Activated B cell treated with CpG ODN at 0.5 μM for 24 hours (primary cell): ENCODE data around the gene UFC1. TPM values are rescaled to one million over a fixed set of nuclear protein-coding genes. Genes with fewer than 3 reads are reported as not detected.

ENCODE experiments used
- ATAC-seq: fragments of 200-7000 bp; cut with Tn5 transposase; one replicate; pipeline ENCODE4 v1.10.0; 2021; ENCODE audit warnings: low read depth, mild to moderate bottlenecking, moderate library complexity
- CTCF ChIA-PET: fragments of 350-600 bp; sonication (Branson Sonifier 250); formaldehyde crosslinking; loops from one replicate; lab custom pipeline; 2021; ENCODE audit warnings: antibody characterized with exemption; lab: Charles Lee
- POLR2A ChIA-PET: fragments of 350-600 bp; sonication (Branson Sonifier 250); formaldehyde crosslinking; loops from one replicate; lab custom pipeline; 2021; ENCODE audit warnings: antibody characterized with exemption; lab: Charles Lee
- DNase-seq: peaks from one replicate; pipeline ENCODE4 v3.0.0; 2022
- H3K27ac Mint-ChIP-seq: one replicate; pipeline ENCODE4 v1.8.0; 2020; ENCODE audit warnings: mixed read lengths
- H3K27me3 Mint-ChIP-seq: one replicate; pipeline ENCODE4 v1.8.0; 2021; ENCODE audit warnings: mixed read lengths
- H3K36me3 Mint-ChIP-seq: one replicate; pipeline ENCODE4 v1.8.0; 2021; ENCODE audit warnings: low read depth, mixed read lengths
- H3K4me1 Mint-ChIP-seq: one replicate; pipeline ENCODE4 v1.8.0; 2021; ENCODE audit warnings: mixed read lengths
- H3K4me3 Mint-ChIP-seq: one replicate; pipeline ENCODE4 v1.8.0; 2020; ENCODE audit warnings: mild to moderate bottlenecking, mixed read lengths
- H3K9me3 Mint-ChIP-seq: one replicate; pipeline ENCODE4 v1.8.0; 2020; ENCODE audit warnings: mixed read lengths
- intact Hi-C: fragments of 100-400 bp; cut with micrococcal nuclease; formaldehyde crosslinking; loops from one replicate; pipeline ENCODE4 v1.15.1; 2024
- total RNA-seq: library from RNA; stranded (reverse); gene quantifications from 2 replicates; pipeline ENCODE4 v1.2.3, GENCODE V29; 2022
- TF ChIP-seq, protein P1 (sequence below): fragments of 200-600 bp; IDR thresholded peaks from one replicate; pipeline ENCODE4 v1.8.0; 2022; ENCODE audit warnings: antibody characterized with exemption, mild to moderate bottlenecking

UFC1 gene
- total RNA-seq = 107 and 127 TPM in 2 replicates

DNA sequence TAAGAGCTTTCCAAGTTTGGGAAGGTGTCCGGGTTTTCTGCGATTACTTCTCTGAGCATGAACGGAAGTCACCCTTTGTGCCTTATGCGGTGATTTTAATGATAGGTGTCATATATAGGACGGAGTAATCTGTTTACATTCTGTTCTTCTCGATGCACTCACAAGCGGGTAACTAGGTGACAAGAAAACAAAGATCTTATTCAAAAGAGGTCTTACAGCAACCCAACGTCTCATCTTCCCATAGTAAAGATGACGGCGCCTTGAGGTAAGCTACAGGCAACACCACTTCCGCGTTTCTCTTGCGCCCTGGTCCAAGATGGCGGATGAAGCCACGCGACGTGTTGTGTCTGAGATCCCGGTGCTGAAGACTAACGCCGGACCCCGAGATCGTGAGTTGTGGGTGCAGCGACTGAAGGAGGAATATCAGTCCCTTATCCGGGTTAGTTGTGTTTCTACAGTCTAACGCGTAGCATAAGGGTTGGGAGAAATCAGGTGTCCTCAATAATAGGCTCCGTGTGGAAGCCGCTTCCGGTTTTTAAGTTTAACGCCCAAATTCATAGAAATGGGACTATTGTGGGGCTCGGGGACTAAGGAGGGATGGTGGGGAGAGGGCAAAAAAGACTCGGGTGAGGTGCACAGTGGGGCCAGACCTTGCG is at the start of gene UFC1:
Gene UFC1, plus strand, starts transcription at position 297 of the 656 bp plus-strand sequence. Its CDS starts 20 bp downstream, at position 317.
- ATAC-seq = peak; percentile 94
- POLR2A ChIA-PET = interaction anchor here (0.6 to 3.3 kb wide), 20 partner anchors 9 to 710 kb away, joined by 4 to 34 read pairs (median 6); partner anchors contain the start of genes ARHGAP30, B4GALT3, DEDD and F11R

DNA sequence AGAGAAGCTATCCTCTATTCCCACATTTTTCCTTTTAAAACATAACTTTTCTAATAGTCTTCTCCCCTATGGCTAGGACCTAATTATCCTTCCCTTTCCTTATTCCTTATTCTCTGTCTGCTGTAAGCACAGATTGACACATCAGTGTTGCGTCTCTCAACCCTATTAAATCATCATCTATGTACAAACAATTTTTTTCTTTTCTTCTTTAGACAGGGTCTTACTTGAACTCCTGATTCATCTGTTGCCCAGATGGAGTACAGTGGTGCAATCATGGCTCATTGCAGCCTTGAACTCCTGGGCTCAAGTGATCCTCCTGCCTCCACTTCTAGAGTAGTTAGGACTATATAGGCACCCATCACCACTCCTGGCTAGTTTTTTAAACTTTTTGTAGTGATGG is 47.3 kb upstream of the UFC1 start:
- TF ChIP-seq, protein P1, sequence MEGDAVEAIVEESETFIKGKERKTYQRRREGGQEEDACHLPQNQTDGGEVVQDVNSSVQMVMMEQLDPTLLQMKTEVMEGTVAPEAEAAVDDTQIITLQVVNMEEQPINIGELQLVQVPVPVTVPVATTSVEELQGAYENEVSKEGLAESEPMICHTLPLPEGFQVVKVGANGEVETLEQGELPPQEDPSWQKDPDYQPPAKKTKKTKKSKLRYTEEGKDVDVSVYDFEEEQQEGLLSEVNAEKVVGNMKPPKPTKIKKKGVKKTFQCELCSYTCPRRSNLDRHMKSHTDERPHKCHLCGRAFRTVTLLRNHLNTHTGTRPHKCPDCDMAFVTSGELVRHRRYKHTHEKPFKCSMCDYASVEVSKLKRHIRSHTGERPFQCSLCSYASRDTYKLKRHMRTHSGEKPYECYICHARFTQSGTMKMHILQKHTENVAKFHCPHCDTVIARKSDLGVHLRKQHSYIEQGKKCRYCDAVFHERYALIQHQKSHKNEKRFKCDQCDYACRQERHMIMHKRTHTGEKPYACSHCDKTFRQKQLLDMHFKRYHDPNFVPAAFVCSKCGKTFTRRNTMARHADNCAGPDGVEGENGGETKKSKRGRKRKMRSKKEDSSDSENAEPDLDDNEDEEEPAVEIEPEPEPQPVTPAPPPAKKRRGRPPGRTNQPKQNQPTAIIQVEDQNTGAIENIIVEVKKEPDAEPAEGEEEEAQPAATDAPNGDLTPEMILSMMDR = no peak
- POLR2A ChIA-PET = interaction anchor here (0.9 kb wide), 1 partner anchor 9 kb away, joined by 4 read pairs; no protein-coding TSS in a partner anchor
- no peaks in the 10 kb centered on the region for H3K9me3 Mint-ChIP-seq
- no peaks in the 10 kb centered on the region for H3K27me3 Mint-ChIP-seq
- ATAC-seq (no peak), DNase-seq (no peak)
- no peak overlapping the region for H3K4me3 Mint-ChIP-seq
- H3K4me1 Mint-ChIP-seq = peaks cover 12% of the 10 kb centered on the region
- H3K27ac Mint-ChIP-seq = no peak overlapping the region
- intact Hi-C loops = no loop called here
- CTCF ChIA-PET = no interaction called here
- peaks cover 45% of the 10 kb centered on the region for H3K36me3 Mint-ChIP-seq

More for the DNA sequence above, at the start of gene UFC1:
- Mint-ChIP-seq H3K36me3 (peaks cover 29% of the 10 kb centered on the region), H3K27ac (peak within 1 kb of the TSS; percentile 100), H3K27me3 (no peaks in the 10 kb centered on the region), H3K4me3 (peak within 1 kb of the TSS; percentile 99), H3K4me1 (peaks cover 21% of the 10 kb centered on the region), H3K9me3 (no peaks in the 10 kb centered on the region)
- peak; percentile 66 for DNase-seq
- CTCF ChIA-PET = interaction anchor here (1.0 to 3.2 kb wide), 3 partner anchors 12 to 164 kb away, joined by 6 to 12 read pairs (median 7); partner anchors contain the start of gene PPOX
- TF ChIP-seq, protein P1 = no peak
- intact Hi-C loops = loop anchor here (1.0 kb wide), 4 partner anchors 12 to 85 kb away; partner anchors contain the start of genes ARHGAP30, DEDD and PPOX

DNA sequence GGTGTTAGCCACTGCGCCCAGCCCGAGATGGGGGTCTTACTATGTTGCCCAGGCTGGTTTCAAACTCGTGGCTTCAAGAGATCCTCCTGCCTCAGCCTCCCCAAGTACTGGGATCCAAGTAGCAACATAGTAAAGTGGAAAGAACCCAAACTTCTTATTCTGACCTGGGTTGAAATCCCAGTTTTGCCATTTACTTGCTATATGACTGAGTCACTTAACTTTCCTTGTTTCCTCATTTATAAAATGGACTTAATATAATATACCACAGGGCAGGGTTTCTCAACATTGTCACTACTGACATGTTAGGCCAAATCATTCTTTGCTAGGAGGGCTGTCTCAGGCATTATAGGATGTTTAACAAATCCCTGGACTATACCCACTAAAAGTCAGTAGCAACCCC is 42.7 kb upstream of the UFC1 start:
- peaks cover 36% of the 10 kb centered on the region for H3K36me3 Mint-ChIP-seq
- ATAC-seq (no peak), DNase-seq (no peak)
- intact Hi-C loops = no loop called here
- TF ChIP-seq, protein P1 = no peak
- ChIA-PET POLR2A (no interaction called here), CTCF (no interaction called here)
- H3K4me1 Mint-ChIP-seq = peaks cover 47% of the 10 kb centered on the region
- H3K27ac Mint-ChIP-seq = no peak overlapping the region
- no peaks in the 10 kb centered on the region for H3K27me3 Mint-ChIP-seq
- no peak overlapping the region for H3K4me3 Mint-ChIP-seq
- no peaks in the 10 kb centered on the region for H3K9me3 Mint-ChIP-seq

DNA sequence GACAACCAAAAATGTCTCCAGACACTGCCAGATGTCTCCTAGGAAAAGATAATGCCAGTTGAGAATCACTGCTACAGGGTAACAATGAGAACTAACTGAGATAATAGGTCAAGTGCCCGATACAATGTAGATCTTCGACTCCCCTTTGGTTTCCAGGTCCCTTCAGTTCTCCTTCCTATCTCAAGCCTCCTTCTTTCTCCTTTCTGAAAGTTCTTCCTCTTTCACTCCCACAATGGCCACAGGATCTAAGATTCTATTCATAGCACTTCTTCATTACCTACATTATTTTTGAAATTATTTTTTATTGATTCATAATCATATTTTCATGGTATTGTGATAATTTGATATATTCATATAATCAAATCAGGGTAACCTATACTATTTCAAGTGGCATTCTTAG is 42.3 kb upstream of the UFC1 start:
- Mint-ChIP-seq H3K27ac (no peak overlapping the region), H3K9me3 (no peaks in the 10 kb centered on the region), H3K36me3 (peaks cover 36% of the 10 kb centered on the region), H3K27me3 (no peaks in the 10 kb centered on the region), H3K4me3 (no peak overlapping the region), H3K4me1 (peaks cover 48% of the 10 kb centered on the region)
- ATAC-seq = no peak
- TF ChIP-seq, protein P1 = no peak
- DNase-seq = no peak
- ChIA-PET POLR2A (no interaction called here), CTCF (no interaction called here)
- intact Hi-C loops = no loop called here

DNA sequence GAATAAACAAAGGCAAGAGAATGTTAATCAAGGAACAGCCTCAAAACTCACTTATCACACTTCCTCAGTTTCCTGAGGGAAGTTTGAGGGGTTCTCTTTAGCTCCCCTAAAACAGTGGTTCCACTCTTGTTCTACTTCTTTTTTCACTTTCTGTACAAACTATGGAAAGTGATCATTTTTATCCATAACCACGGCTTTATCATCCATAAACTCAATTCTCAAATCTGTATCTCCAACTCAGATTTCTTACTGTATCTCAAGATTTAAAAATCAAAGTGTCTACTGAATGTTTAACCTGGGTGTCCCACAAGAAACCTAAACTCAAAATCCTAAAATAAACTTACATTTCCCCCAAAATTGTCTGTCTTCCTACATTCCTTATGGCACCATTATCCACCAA is 39.9 kb upstream of the UFC1 start:
- TF ChIP-seq, protein P1 = no peak
- POLR2A ChIA-PET = interaction anchor here (1.2 kb wide), 1 partner anchor 10 kb away, joined by 5 read pairs; no protein-coding TSS in a partner anchor
- no peak overlapping the region for H3K4me3 Mint-ChIP-seq

More for the DNA sequence above, 39.9 kb upstream of the UFC1 start:
- peaks cover 70% of the 10 kb centered on the region for H3K4me1 Mint-ChIP-seq
- H3K27ac Mint-ChIP-seq = no peak overlapping the region
- ATAC-seq = no peak
- intact Hi-C loops = no loop called here
- CTCF ChIA-PET = no interaction called here
- no peaks in the 10 kb centered on the region for H3K9me3 Mint-ChIP-seq
- no peak for DNase-seq
- H3K27me3 Mint-ChIP-seq = no peaks in the 10 kb centered on the region
- peaks cover 41% of the 10 kb centered on the region for H3K36me3 Mint-ChIP-seq
